ENCODE data around the gene DNER.

The DNER gene

GRCh38 chr2:229416116-229416694 lies 298.1 kb downstream of the DNER start:
- Histone ChIP-seq H3K27me3 (ENCODE audit: insufficient read depth, low read length, poor library complexity, severe bottlenecking) (no peaks in the 10 kb centered on the region), H3K9me2 (replicated peaks; ENCODE audit: low read depth, low read length) (no peaks in the 10 kb centered on the region), H3K36me3 (ENCODE audit: insufficient read depth, low read length) (no peaks in the 10 kb centered on the region), H3K79me2 (ENCODE audit: insufficient read depth, low read length) (no peaks in the 10 kb centered on the region), H3K9me3 (ENCODE audit: insufficient read depth, low read depth, low read length) (no peaks in the 10 kb centered on the region), H3K4me3 (ENCODE audit: low read length, poor library complexity, severe bottlenecking) (no peak overlapping the region), H2AFZ (ENCODE audit: low read length) (no peak overlapping the region), H3K4me1 (ENCODE audit: insufficient read depth, low read length, poor library complexity, severe bottlenecking) (no peaks in the 10 kb centered on the region), H4K20me1 (ENCODE audit: insufficient read depth, low read length, poor library complexity, severe bottlenecking) (no peaks in the 10 kb centered on the region), H3K9ac (ENCODE audit: low read depth, low read length, poor library complexity, severe bottlenecking) (no peak overlapping the region), H3F3A (ENCODE audit: low read depth) (no peaks in the 10 kb centered on the region), H3K4me2 (ENCODE audit: low read depth, low read length, poor library complexity, severe bottlenecking) (no peak overlapping the region)
- TF ChIP-seq CTCF (conservative IDR thresholded peaks at IDR 0.05; ENCODE audit: low read length) (no peak), EZH2phosphoT487 (IDR thresholded peaks at IDR 0.05; ENCODE audit: borderline replicate concordance) (no peak)

GRCh38 chr2:229414631-229415030 lies 299.7 kb downstream of the DNER start:
- H3K9me3 ChIP-seq (ENCODE audit: insufficient read depth, low read depth, low read length): no peaks in the 10 kb centered on the region
- H3K9me2 ChIP-seq (replicated peaks; ENCODE audit: low read depth, low read length): no peaks in the 10 kb centered on the region
- no peaks in the 10 kb centered on the region for H3K79me2 ChIP-seq (ENCODE audit: insufficient read depth, low read length)
- no peaks in the 10 kb centered on the region for H3K27me3 ChIP-seq (ENCODE audit: insufficient read depth, low read length, poor library complexity, severe bottlenecking)
- TF ChIP-seq EZH2phosphoT487 (IDR thresholded peaks at IDR 0.05; ENCODE audit: borderline replicate concordance) (no peak), CTCF (conservative IDR thresholded peaks at IDR 0.05; ENCODE audit: low read length) (no peak)
- H3K9ac ChIP-seq (ENCODE audit: low read depth, low read length, poor library complexity, severe bottlenecking): no peak overlapping the region
- no peak overlapping the region for H3K4me2 ChIP-seq (ENCODE audit: low read depth, low read length, poor library complexity, severe bottlenecking)
- H4K20me1 ChIP-seq (ENCODE audit: insufficient read depth, low read length, poor library complexity, severe bottlenecking): no peaks in the 10 kb centered on the region
- H3K4me3 ChIP-seq (ENCODE audit: low read length, poor library complexity, severe bottlenecking): no peak overlapping the region
- H3F3A ChIP-seq (ENCODE audit: low read depth): no peaks in the 10 kb centered on the region
- H3K36me3 ChIP-seq (ENCODE audit: insufficient read depth, low read length): no peaks in the 10 kb centered on the region
- no peak overlapping the region for H2AFZ ChIP-seq (ENCODE audit: low read length)
- H3K4me1 ChIP-seq (ENCODE audit: insufficient read depth, low read length, poor library complexity, severe bottlenecking): no peaks in the 10 kb centered on the region

- H3K9me2 ChIP-seq (replicated peaks; ENCODE audit: low read depth, low read length): no peaks in the 10 kb centered on the region
- no peaks in the 10 kb centered on the region for H3F3A ChIP-seq (ENCODE audit: low read depth)
- no peaks in the 10 kb centered on the region for H3K27me3 ChIP-seq (ENCODE audit: insufficient read depth, low read length, poor library complexity, severe bottlenecking)
- no peaks in the 10 kb centered on the region for H3K9me3 ChIP-seq (ENCODE audit: insufficient read depth, low read depth, low read length)
- TF ChIP-seq EZH2phosphoT487 (IDR thresholded peaks at IDR 0.05; ENCODE audit: borderline replicate concordance): no peak
- TF ChIP-seq CTCF (conservative IDR thresholded peaks at IDR 0.05; ENCODE audit: low read length): no peak
- H4K20me1 ChIP-seq (ENCODE audit: insufficient read depth, low read length, poor library complexity, severe bottlenecking): no peaks in the 10 kb centered on the region
- no peak overlapping the region for H3K4me2 ChIP-seq (ENCODE audit: low read depth, low read length, poor library complexity, severe bottlenecking)
- no peaks in the 10 kb centered on the region for H3K4me1 ChIP-seq (ENCODE audit: insufficient read depth, low read length, poor library complexity, severe bottlenecking)
- H3K36me3 ChIP-seq (ENCODE audit: insufficient read depth, low read length): no peaks in the 10 kb centered on the region
- H3K9ac ChIP-seq (ENCODE audit: low read depth, low read length, poor library complexity, severe bottlenecking): no peak overlapping the region
- H3K79me2 ChIP-seq (ENCODE audit: insufficient read depth, low read length): no peaks in the 10 kb centered on the region
- no peak overlapping the region for H3K4me3 ChIP-seq (ENCODE audit: low read length, poor library complexity, severe bottlenecking)
- H2AFZ ChIP-seq (ENCODE audit: low read length): no peak overlapping the region
Measured at GRCh38 chr2:229412686-229413085, 301.7 kb downstream of the DNER start.

All from Loucy (cell line).